H4 (cell line): ENCODE data around the gene PPT2. TPM values are rescaled to one million over a fixed set of nuclear protein-coding genes. Genes with fewer than 3 reads are reported as not detected.
"Not testable (repeated sequence)": the region's sequence is repeated elsewhere in the genome, so short reads cannot be mapped to it uniquely, and the experiment has no call there.

Experiments used
- DNase-seq: peaks from one replicate; pipeline ENCODE4 v3.0.0-alpha.2; 2015; ENCODE audit warnings: low spot score
- total RNA-seq: library from RNA; depleted of rRNA; stranded (reverse); fragments of >200 nt; shearing (Covaris generic); gene quantifications from 2 replicates; pipeline ENCODE4 v1.2.3, GENCODE V29; 2014

The PPT2 gene
- total RNA-seq, 1 experiment from 2014 or later = 25.7 TPM

- DNase-seq = peak; percentile 99
Measured at GRCh38 chr6:32127717-32128592, 26.0 kb upstream of the PPT2 start, which contains the start of gene ATF6B. Gene ATF6B, minus strand, starts transcription at chr6:32128246. Its CDS starts 39 bp downstream, at chr6:32128207.

GRCh38 chr6:32128751-32129296 is 25.1 kb upstream of the PPT2 start:
- DNase-seq = no peak

GRCh38 chr6:32129297-32130088 is 24.4 kb upstream of the PPT2 start:
- no peak for DNase-seq

GRCh38 chr6:32131439-32131948 is 22.4 kb upstream of the PPT2 start:
- no peak for DNase-seq

GRCh38 chr6:32132110-32132509 is 21.8 kb upstream of the PPT2 start:
- no peak for DNase-seq

GRCh38 chr6:32133786-32134185 is 20.2 kb upstream of the PPT2 start:
- DNase-seq = no peak

- DNase-seq = no peak
Measured at GRCh38 chr6:32137454-32137853, 16.5 kb upstream of the PPT2 start.

- no peak for DNase-seq
Measured at GRCh38 chr6:32139590-32139989, 14.4 kb upstream of the PPT2 start.

- DNase-seq = no peak
Measured at GRCh38 chr6:32140420-32141046, 13.4 kb upstream of the PPT2 start.

- DNase-seq = not testable (repeated sequence)
Measured at GRCh38 chr6:32144238-32144637, 9.7 kb upstream of the PPT2 start.

- DNase-seq = no peak
Measured at GRCh38 chr6:32146287-32146686, 7.7 kb upstream of the PPT2 start.

GRCh38 chr6:32146687-32147086 is 7.3 kb upstream of the PPT2 start:
- no peak for DNase-seq

GRCh38 chr6:32147401-32148132 is 6.4 kb upstream of the PPT2 start:
- DNase-seq = no peak

- no peak for DNase-seq
Measured at GRCh38 chr6:32148289-32149091, 5.5 kb upstream of the PPT2 start.

GRCh38 chr6:32149092-32149755 is 4.7 kb upstream of the PPT2 start:
- DNase-seq = no peak

- no peak for DNase-seq
Measured at GRCh38 chr6:32149932-32150870, 3.7 kb upstream of the PPT2 start.

GRCh38 chr6:32151181-32151862 is 2.6 kb upstream of the PPT2 start:
- DNase-seq = no peak
